Activated effector memory CD4-positive, alpha-beta T cell treated with Interleukin-2 at 50 U/mL for 16 hours (primary cell): ENCODE results near the gene RABEPK.
"Not testable (repeated sequence)": the region's sequence is repeated elsewhere in the genome, so short reads cannot be mapped to it uniquely, and the experiment has no call there.

Experiments
- DNase-seq: peaks from one replicate; pipeline ENCODE4 v3.0.0-alpha.2; 2020

Gene RABEPK

DNA sequence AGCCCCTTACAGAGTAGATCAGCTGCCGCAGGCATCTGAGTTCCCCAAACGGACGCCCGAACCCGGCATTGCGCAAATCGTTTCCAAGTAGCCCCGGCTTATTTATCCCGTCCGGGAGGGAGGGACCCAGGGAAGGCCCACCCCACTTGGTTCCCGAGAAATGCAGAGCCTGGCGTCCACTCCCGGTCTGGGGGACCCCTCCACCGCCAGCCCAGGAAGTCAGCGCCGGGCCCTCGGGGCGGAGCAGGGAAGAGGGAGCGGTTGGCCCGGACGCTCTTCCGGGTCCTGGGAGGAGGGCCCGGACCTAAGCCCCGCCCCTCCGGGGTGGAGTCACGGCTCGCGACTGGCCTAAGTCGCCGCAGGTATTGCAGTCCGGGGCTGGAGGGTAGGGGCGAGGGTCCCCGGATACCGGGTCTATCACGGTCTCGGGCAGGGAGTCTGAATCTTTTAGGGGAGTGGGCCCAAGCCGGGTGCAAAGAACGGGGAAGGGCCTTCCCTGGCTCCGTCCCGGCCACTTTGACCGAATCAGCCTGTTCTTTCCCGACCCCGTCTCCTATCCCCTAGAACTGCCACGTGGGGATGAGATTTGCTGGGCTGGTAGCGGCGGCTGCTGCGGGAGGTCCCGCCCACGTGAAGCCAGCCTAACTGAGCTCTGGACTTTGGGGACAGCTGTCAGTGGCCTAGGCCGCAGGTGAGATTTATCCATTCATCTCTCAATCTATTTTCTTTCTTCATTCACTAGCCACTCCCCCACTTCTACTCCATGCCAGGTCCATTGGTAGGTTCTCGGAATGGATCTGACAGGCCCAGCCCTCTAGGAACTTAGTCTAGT lies at the start of gene RABEPK:
Gene RABEPK (plus strand): TSS at position 327 of the 832 bp plus-strand sequence. CDS start 2,472 bp downstream, outside the sequence.
- DNase-seq, result peak; percentile 83

DNA sequence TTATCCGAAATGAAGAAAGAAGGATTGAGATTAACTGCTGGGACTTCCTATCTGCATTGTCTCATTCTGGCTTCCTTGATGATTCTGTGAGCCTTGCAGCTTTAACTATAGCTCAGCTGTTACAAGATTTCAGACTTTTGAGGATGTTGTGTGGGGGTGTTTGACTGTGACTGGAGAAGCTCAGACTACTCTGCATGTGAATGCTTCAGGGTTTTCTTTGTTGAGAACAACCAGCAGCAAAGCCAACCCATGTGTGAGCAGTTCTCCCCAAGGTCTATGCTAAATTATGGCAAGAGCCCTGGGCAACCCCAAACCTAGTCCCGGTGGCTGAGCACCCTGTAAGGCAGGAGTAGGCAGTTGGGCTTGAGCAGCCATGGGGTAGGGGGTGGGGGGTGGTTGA lies 48.6 kb upstream of the RABEPK start:
- no peak for DNase-seq

DNA sequence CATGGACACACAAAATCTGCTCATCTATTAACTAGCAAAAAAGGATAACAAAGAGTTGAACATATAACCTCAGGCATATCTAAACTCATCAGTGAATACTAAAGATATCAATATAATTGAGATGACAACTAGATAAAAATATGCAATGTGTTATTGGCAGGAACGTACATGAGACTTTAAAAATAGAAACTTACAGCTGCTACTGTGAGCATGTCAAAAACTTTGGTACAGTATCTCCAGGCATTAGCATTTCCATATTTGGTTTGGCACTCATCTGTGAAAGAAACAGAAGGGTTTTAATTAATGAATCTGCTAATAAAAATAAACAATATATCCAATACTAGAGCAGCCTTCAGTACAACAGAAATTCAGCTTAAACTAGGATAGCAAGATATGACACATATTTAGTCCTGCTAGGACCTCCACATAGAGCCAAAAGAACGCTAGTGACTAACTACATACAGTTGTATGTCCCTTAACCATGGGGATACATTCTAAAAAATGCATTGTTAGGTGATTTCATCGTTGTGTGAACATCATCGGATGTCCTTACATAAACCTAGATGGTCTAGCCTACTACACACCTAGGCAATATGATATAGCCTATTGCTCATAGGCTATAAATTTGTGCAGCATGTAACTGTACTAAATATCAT lies 46.5 kb upstream of the RABEPK start:
- no peak for DNase-seq

DNA sequence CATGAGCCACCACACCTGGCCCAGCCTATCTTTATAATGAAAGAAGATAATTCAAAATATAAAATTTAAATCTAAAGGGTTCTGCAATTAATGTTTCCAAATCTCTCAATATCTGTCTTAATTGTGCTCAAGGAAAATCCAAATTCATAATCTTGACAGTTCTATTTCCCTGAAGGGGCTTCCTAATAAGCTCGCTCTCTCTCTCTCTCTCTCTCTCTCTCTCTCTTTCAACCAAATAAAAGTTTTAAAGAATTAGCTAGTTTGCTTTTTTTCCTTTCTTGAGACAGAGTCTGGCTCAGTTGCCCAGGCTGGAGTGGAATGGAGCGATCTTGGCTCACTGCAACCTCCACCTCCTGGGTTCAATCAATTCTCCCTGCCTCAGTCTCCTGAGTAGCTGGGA lies 43.8 kb upstream of the RABEPK start:
- no peak for DNase-seq

DNA sequence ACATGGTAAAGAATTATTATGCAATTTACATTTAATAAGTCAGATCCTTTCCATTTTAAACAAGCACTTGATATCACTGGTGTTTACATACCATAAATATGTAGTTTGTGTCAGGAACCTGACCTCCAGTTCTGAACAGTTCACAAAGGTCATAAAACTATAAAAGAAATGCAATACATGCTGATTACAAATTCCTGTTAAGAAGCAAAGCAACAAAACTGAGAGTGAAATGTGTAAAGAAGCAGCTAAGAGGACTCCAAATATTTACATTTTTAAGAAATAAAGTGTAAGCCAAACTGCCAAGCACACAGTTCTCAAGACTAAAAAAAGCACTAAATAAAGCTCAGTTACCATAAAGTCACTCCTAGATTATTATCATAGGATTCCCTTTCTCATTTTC lies 39.6 kb upstream of the RABEPK start:
- DNase-seq, result no peak

DNA sequence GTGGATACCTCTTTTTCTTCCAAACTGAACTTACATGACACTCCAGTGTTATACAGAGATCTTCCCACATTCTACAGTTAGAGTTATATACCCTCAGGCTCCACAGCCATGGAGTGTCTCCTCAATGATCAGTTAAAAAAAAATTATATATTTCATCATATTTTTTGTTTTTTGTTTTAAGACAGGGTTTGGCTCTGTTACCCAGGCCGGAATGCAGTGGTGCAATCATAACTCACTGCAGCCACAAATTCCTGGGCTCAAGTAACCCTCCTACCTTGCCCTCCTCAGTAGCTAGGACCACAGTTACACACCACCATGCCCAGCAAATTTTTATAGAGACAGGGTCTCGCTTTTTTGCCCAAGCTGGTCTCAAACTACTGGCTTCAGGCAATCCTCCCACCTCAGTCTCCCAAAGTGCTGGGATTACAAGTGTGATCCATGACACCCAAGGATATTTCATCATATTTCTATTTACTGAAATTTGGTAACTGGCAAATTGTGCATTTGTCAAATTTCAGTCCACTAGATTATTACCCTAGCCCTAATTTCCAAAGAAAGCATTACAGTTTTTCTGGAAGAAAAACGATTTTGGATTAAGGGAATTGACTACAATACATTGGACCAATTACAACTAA lies 38.9 kb upstream of the RABEPK start:
- no peak for DNase-seq

DNA sequence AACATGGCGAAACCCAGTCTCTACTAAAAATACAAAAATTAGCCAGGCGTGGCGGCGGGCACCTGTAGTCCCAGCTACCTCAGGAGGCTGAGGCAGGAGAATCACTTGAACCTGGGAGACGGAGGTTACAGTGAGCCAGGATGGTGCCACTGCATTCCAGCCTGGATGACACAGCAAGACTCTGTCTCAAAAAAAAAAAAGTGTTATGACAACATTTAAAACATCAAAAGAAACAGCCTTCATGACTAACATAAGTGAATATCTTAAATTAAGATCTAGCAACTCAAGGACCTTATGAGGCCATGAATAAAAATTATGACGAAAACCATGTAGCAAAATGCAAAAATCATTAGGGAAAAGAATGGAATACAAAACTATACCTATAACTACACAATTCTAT lies 37.5 kb upstream of the RABEPK start:
- DNase-seq, result not testable (repeated sequence)

GRCh38 chr9:125166762-125167161 lies 33.6 kb upstream of the RABEPK start:
- DNase-seq, result no peak

GRCh38 chr9:125169895-125170294 lies 30.4 kb upstream of the RABEPK start:
- no peak for DNase-seq

DNA sequence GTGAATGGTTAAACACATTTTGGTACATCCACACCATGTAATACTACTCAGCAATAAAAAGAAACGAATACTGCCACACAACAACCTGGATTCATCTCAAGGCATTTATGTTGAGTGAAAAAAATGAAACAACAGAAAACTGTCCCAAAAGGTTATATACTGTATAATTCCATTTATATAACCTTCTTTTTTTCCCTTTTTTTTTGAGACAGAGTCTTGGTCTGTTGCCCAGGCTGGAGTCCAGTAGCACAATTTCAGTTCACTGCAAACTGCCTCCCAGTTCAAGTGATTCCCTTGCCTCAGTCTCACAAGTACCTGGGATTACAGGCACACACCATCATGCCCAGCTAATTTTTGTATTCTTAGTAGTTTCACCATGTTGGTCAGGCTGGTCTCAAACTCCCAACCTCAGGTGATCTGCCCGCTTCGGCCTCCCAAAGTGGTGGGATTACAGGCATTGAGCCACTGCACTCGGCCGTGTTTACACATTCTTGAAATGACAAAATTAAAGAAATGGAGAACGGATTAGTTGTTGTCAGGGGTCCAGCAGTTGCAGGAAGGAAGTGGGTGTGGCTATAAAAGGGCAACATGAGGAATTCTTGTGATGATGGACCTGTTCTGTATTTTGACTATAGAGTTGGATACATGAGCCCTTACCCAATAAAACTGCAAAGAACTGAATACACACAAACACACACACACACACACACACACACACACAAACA lies 28.1 kb upstream of the RABEPK start:
- DNase-seq, result no peak

DNA sequence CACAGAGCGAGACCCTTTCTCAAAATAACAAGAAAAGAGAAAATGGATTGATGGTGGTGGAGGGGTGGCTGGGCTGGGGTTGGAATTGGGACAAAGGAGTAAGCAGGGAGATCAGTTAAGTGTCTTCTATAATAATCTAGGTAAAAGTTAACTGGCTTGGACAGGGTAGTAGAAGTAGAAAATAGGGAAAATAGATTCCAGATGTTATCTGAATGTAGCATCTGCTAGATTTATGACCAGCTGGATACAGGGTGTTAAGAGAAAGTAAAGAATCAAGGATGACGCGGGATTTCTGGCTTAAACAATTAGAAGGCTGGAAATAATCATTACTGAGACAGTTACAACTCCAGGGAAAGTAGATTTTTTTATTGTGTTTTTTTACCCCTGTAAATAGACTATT lies 23.7 kb upstream of the RABEPK start:
- DNase-seq, result no peak

DNA sequence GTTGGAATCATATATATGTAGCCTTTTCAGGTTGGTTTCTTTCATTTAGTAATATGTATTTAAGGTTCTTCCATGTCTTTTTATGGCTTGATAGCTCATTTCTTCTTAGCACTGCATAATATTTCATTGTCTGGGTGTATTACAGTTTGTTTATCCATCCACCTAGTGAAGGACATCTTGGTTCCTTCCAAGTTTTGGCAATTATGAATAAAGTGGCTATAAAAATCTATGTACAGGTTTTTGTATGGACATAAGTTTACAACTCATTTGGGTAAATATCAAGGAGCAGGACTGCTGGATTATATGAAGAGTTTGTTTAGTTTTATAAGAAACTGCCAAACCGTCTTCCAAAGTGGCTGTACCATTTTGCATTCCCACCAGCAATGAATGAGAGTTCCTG lies 22.5 kb upstream of the RABEPK start:
- DNase-seq, result no peak

DNA sequence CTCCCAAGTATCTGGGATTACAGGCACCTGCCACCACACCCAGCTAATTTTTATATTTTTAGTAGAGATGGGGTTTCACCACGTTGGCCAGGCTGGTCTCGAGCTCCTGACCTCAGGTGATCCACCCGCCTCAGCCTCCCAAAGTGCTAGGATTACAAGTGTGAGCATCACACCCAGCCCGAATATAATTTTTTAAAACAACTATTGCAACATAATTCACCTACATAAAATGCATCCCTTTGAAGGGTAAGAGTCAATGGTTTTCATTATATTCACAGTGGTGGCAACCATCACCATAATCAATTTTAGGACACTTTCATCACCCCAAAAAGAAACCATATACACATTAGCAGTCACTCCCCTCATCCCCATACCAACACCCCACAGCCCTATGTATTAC lies 20.6 kb upstream of the RABEPK start:
- DNase-seq, result not testable (repeated sequence)

DNA sequence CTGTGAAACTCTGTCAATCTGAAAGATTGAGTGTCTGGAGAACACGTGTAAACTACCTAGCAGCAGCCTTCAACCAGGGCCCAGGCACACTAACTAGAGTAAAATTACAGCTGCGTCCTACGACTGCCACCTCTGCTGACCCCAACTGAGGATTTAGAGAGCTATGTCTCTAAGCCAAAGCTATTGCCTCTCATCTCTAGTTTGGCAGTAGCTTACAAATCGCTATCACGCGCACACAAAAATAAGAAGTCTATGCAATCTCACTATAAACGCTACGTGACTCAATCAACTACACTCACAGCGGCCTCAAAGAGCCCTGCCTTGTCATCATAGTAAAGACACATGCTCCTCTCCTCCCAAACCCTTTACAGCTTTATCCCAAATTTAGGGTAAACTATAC lies 19.5 kb upstream of the RABEPK start:
- DNase-seq, result no peak

DNA sequence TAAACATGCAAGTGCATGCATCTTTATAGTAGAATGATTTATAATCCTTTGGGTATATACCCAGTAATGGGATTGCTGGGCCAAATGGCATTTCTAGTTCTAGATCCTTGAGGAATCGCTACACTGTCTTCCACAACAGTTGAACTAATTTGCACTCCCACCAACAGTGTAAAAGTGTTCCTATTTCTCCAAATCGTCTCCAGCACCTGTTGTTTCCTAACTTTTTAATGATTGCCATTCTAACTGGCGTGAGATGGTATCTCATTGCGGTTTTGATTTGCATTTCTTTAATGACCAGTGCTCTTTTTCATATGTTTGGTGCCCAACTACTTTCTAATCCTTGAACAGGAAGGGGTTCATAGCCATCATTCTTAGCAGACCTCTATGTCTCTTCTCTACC lies 18.6 kb upstream of the RABEPK start:
- not testable (repeated sequence) for DNase-seq

DNA sequence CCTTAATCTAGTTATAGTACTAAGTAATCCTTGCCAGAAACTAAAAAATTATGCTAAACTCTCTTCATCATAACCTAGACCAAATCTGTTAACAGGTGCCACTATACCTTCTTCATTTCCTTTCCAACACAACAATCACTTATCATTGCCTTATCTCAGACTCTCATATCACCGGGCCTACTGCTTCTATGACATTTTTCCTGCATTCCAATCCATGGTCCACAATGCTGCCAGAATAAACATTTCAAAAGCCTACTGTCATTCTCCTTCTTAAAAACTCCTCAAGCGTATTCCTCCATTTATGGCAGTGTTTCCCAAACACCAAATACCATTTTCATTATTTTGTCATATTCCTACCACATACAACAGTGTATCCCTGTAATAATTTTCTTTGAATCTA lies 17.3 kb upstream of the RABEPK start:
- DNase-seq, result no peak

DNA sequence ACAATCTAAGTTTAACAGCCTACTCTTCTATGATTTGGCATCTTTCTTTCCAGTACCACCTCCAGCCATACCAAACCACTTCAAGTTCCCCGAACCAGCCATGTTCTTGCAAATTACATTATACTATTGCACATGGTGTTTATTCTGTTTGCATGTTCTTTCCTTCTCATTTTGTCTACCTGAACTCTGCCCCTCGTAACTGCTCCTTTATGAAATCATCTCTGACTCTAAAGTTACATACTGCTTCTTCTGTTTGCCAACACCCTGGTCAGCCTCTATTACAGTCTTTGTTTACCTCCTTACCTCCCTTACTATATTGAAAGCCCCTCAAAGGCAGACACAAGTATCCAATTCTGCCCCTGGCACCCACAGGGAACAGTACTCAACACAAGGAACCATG lies 16.8 kb upstream of the RABEPK start:
- no peak for DNase-seq

DNA sequence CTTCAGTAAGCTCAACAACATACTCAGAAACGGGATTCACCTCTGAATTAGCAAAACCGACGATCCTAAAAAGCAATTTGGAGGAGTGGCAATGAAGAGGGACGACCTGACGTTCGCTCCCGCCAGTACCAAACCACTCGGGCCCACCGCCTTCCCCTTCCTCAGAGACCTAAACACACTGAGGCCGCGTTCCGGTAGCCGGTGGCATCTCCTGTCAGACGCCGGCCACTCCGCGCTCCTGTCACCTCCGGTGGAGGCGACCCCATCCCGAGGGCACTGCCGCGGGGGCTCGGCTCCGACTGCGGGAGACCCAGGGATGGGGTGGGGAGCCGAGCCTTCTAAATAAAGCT lies 11.4 kb upstream of the RABEPK start:
- no peak for DNase-seq

- peak; percentile 95 for DNase-seq
These were observed 10.7 kb upstream of the RABEPK start, which contains the start of gene PPP6C for GRCh38 chr9:125189361-125190289. PPP6C (minus strand) TSS chr9:125189803; CDS start chr9:125189718, 85 bp downstream.

DNA sequence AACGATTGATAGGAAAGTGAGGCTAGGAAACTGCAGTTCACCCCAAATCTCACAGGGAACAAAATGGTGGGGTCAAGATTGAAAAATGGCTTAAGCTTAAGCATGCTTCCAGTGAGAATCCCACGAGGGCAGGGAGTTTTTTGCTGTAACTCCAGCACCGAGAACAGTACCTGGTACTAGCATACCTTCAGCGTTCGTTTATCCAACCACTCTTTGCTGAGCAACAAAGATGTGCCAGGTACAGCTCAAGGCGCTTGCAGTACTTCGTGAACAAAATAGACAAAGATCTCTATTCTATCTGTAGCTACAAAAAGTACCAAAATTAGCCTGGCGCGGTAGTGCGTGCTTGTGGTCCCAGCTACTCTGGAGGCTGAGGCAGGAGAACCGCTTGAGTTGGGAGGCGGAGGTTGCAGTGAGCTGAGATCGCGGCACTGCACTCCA lies 10.0 kb upstream of the RABEPK start:
- peak; percentile 4 for DNase-seq

- not testable (repeated sequence) for DNase-seq
These were observed 5.9 kb upstream of the RABEPK start for GRCh38 chr9:125194466-125194865.

- not testable (repeated sequence) for DNase-seq
These were observed 4.8 kb upstream of the RABEPK start for GRCh38 chr9:125195591-125195990.
